Tibial artery (tissue), 4 donors: ENCODE results near the gene FERMT3.

Experiments
- DNase-seq, 2 donors: peaks; one replicate each; pipeline ENCODE4 v3.0.0-alpha.2; 2019
- H3K27ac ChIP-seq, 2 donors: fragments of 200-600 bp; sonication (generic) in 1 of 2; 1 replicate in 1 of 2; 2 replicates in 1 of 2; pipeline ENCODE4 v1.5.1; 2018 to 2019; ENCODE audit warnings: mild to moderate bottlenecking in 1 of 2
- H3K27me3 ChIP-seq, 2 donors: fragments of 200-600 bp; sonication (generic) in 1 of 2; one replicate each; pipeline versions ENCODE4 v1.5.1 to v1.6.0; 2016 to 2019
- H3K36me3 ChIP-seq, 3 donors: fragments of 200-600 bp; sonication (generic) in 2 of 3; one replicate each; pipeline ENCODE4 v1.5.1; 2016 to 2019; ENCODE audit warnings: mild to moderate bottlenecking in 2 of 3
- H3K4me1 ChIP-seq, 4 donors: fragments of 200-600 bp; sonication (generic) in 2 of 4; 1 replicate in 3 of 4; 2 replicates in 1 of 4; pipeline ENCODE4 v1.5.1; 2016 to 2019
- H3K4me3 ChIP-seq, 2 donors: fragments of 200-600 bp; sonication (generic) in 1 of 2; 1 replicate in 1 of 2; 2 replicates in 1 of 2; pipeline ENCODE4 v1.5.1; 2018 to 2019; ENCODE audit warnings: mild to moderate bottlenecking in 2 of 2
- H3K9me3 ChIP-seq, 3 donors: fragments of 200-600 bp; sonication (generic) in 1 of 3; one replicate each; pipeline ENCODE4 v1.5.1; 2016 to 2019
- intact Hi-C: fragments of 100-400 bp; cut with DNase I; formaldehyde crosslinking; loops from one replicate; pipeline ENCODE4 v1.15.0; 2023; ENCODE audit warnings: low total_unique reads
- TF ChIP-seq, protein P1 (sequence below), 2 experiments: fragments of 200-600 bp in 1 of 2; fragments of 450-650 bp in 1 of 2; IDR thresholded peaks; one replicate each; pipeline ENCODE4 v1.5.1; 2017 to 2019; ENCODE audit warnings: antibody characterized with exemption in 2 of 2, mild to moderate bottlenecking in 1 of 2, moderate library complexity in 1 of 2

Gene FERMT3

DNA sequence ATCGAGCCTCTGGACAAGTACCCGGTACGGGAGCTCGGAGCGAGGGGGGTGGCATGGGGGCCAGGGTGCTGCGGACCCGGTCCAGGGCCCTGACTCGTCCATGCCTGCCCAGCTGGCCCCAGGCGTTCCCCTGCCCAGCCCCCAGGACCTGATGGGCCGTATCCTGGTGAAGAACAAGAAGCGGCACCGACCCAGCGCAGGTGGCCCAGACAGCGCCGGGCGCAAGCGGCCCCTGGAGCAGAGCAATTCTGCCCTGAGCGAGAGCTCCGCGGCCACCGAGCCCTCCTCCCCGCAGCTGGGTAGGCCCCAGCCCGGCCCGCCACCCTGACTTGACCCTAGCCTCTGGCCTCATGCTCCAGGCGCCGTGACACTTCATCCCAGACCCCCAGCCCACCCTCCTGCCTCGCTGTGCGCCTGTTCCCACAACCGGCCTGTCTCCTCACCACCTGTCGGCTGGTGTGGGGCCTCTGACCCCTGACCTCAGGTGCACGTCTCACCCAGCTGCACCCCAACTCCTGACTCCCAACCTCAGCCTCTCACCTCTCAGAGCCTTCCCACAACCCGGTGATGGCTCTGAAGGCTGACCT, 52.5 kb downstream of the FERMT3 start:
- no peak for DNase-seq
- Histone ChIP-seq H3K4me3 (no peak overlapping the region), H3K27me3 (no peaks in the 10 kb centered on the region), H3K36me3 (peaks cover 20 to 99% (median 77%) of the 10 kb centered on the region in 3 donors), H3K9me3 (no peaks in the 10 kb centered on the region), H3K4me1 (peaks cover 0 to 2% (median under 1%) of the 10 kb centered on the region in 4 donors), H3K27ac (no peak overlapping the region)
- intact Hi-C loops: no loop called here
- TF ChIP-seq, protein P1, sequence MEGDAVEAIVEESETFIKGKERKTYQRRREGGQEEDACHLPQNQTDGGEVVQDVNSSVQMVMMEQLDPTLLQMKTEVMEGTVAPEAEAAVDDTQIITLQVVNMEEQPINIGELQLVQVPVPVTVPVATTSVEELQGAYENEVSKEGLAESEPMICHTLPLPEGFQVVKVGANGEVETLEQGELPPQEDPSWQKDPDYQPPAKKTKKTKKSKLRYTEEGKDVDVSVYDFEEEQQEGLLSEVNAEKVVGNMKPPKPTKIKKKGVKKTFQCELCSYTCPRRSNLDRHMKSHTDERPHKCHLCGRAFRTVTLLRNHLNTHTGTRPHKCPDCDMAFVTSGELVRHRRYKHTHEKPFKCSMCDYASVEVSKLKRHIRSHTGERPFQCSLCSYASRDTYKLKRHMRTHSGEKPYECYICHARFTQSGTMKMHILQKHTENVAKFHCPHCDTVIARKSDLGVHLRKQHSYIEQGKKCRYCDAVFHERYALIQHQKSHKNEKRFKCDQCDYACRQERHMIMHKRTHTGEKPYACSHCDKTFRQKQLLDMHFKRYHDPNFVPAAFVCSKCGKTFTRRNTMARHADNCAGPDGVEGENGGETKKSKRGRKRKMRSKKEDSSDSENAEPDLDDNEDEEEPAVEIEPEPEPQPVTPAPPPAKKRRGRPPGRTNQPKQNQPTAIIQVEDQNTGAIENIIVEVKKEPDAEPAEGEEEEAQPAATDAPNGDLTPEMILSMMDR (IDR thresholded peaks at IDR 0.05): no peak

DNA sequence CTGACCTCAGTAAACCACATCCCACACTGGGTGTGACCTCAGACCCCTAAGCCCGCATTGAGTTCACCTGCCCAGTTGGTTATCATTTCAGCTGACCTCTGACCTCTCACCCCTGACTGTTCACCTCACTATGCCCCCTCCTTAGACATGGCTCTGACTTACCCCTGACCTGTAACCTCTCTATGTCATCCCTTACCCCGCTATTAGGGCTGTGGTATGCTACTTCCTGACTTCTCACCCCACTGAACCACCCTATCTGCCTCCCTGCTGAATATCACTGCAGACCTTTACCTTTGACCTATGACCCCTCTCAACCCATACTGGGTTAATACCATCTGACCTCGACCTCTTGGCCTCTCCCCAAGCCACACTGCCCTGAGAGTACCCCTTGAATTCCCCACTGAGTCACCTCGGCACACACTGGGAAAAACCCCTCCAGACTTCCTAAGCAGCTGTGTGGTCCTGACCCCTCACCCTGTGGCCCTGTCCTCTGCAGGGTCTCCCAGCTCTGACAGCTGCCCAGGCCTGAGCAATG, 53.1 kb downstream of the FERMT3 start:
- no peak overlapping the region for H3K4me3 ChIP-seq
- no peaks in the 10 kb centered on the region for H3K4me1 ChIP-seq
- H3K27ac ChIP-seq: no peak overlapping the region
- H3K36me3 ChIP-seq: peaks cover 20 to 99% (median 80%) of the 10 kb centered on the region in 3 donors
- TF ChIP-seq, protein P1 (IDR thresholded peaks at IDR 0.05): no peak
- H3K9me3 ChIP-seq: no peaks in the 10 kb centered on the region
- intact Hi-C loops: no loop called here
- DNase-seq: no peak
- H3K27me3 ChIP-seq: no peaks in the 10 kb centered on the region

DNA sequence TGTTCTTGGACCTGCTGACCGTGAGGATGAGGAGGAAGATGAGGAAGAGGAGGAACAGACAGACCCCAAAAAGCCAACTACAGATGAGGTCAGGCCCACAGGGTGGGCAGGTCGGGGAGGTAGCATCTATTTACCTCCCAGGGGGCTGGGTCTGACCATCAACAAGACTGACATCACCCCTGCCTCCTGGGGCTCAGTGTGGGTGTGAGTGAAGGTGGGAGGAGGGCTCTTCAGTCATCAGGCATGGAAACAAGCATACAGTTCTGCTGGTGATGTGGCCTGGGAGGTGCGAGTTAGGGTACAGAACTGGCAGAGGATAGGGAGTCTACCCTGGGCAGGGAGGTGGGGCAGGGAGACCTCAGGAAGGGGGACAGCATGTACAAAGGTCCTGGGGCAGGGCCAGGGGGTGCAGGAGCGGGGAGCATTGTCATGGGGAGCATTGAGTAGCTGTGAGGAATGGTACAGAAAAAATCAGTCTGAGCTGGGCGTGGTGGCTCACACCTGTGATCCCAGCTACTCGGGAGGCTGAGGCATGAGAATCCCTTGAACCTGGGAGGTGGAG, 53.7 kb downstream of the FERMT3 start:
- TF ChIP-seq, protein P1 (IDR thresholded peaks at IDR 0.05): no peak
- H3K4me1 ChIP-seq: no peaks in the 10 kb centered on the region
- DNase-seq: no peak
- no peak overlapping the region for H3K4me3 ChIP-seq
- intact Hi-C loops: no loop called here
- no peak overlapping the region for H3K27ac ChIP-seq
- H3K36me3 ChIP-seq: peaks cover 25 to 99% (median 80%) of the 10 kb centered on the region in 3 donors
- H3K9me3 ChIP-seq: no peaks in the 10 kb centered on the region
- H3K27me3 ChIP-seq: no peaks in the 10 kb centered on the region

DNA sequence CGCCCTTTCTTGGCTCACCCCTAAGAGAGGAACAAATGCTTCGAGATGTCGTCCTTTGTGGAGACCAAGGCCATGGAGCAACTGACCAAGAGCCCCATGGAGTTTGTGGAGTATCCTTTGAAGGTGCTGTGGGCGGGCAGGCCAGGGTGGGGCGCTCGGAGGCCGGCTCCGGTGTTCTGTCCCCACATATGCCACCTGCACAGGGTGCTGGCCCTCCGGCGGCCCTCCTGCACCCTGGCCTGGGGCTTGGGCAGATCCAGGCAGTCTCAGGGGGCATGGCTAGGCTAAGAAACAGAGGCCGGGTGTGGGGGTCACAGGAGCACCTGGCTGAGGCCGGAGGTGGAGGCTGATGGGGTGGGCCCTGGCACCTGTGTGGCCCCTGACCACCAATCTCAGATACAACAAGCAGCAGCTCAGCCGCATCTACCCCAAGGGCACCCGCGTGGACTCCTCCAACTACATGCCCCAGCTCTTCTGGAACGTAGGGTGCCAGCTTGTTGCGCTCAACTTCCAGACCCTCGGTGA, 55.1 kb downstream of the FERMT3 start:
- no peak overlapping the region for H3K4me3 ChIP-seq
- TF ChIP-seq, protein P1 (IDR thresholded peaks at IDR 0.05): no peak
- H3K36me3 ChIP-seq: peaks cover 25 to 99% (median 79%) of the 10 kb centered on the region in 3 donors
- H3K9me3 ChIP-seq: no peaks in the 10 kb centered on the region
- no peaks in the 10 kb centered on the region for H3K27me3 ChIP-seq
- H3K27ac ChIP-seq: no peak overlapping the region
- DNase-seq: no peak
- intact Hi-C loops: no loop called here
- H3K4me1 ChIP-seq: no peaks in the 10 kb centered on the region

DNA sequence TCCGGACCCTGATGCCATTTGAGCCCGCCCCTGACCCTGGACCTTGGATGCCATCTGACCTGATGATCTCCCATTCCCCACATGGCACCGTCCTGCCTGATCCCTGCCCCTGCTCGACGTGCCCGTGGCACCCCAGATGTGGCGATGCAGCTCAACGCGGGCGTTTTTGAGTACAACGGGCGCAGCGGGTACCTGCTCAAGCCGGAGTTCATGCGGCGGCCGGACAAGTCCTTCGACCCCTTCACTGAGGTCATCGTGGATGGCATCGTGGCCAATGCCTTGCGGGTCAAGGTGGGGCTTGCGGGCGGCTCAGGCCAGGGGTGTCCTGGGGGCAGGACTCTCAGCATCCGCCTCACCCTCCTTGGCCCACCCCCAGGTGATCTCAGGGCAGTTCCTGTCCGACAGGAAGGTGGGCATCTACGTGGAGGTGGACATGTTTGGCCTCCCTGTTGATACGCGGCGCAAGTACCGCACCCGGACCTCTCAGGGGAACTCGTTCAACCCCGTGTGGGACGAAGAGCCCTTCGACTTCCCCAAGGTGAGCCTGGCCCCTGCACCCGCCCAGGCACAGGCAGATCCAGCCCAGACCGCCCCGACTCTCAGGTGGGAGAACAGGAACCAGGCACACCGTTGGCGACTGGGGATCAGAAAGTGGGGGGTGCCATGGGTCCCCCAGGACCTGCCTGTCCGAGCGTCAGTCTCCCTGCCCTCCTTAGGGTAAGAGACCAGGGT, 55.9 kb downstream of the FERMT3 start:
- Histone ChIP-seq H3K9me3 (no peaks in the 10 kb centered on the region), H3K27me3 (no peaks in the 10 kb centered on the region), H3K36me3 (peaks cover 24 to 98% (median 73%) of the 10 kb centered on the region in 3 donors), H3K27ac (no peak overlapping the region), H3K4me3 (no peak overlapping the region), H3K4me1 (peaks cover 0 to 5% (median 0%) of the 10 kb centered on the region in 4 donors)
- intact Hi-C loops: no loop called here
- DNase-seq: no peak
- TF ChIP-seq, protein P1 (IDR thresholded peaks at IDR 0.05): no peak
